Measurements from ENCODE around the gene FOXB2. TPM values are rescaled to one million over a fixed set of nuclear protein-coding genes. Genes with fewer than 3 reads are reported as not detected.

The FOXB2 gene
- total RNA-seq, 5 donors from 2014 or later (not counting 1 experiment from before 2014, with no cell fraction given): not detected

DNA sequence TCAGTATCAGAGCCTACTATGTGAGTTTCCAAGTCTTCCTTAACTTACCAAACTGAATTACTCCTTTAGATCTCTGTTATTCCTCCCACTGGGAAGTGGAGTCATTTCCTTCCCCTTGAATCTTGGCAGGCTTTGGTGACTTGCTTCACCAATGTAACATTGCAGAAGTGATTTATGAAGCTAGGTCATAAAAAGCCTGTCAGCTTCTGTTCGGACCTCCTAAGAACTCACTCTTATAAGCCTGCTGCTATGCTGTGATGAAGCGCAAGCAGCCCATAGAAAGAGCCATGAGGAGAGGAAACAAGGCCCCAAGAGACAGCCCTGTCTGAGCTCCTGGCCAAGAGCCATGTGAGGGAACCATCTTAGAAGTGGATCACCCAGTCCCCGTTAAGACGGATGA lies 14.2 kb upstream of the FOXB2 start:
- no peak overlapping the region for H3K27ac Mint-ChIP-seq
- Histone ChIP-seq H3K9me3 (no peaks in the 10 kb centered on the region), H3K36me3 (ENCODE audit: control insufficient read depth in 2 of 2, extremely low read depth in 1 of 2, insufficient read depth in 1 of 2, low read length in 1 of 2) (no peaks in the 10 kb centered on the region), H3K4me3 (ENCODE audit: control insufficient read depth in 1 of 2, extremely low read depth in 1 of 2, low read length in 1 of 2) (no peak overlapping the region), H3K27ac (ENCODE audit: low read length) (no peak overlapping the region), H3K4me1 (ENCODE audit: control insufficient read depth in 1 of 2, extremely low read depth in 1 of 2, insufficient read depth in 2 of 2, low read length in 2 of 2) (no peaks in the 10 kb centered on the region), H3K27me3 (replicated peaks in 1 of 2; ENCODE audit: control insufficient read depth in 2 of 2, extremely low read depth in 1 of 2, insufficient read depth in 2 of 2, low read length in 1 of 2) (peaks cover 5 to 9% of the 10 kb centered on the region in 2 experiments)
- peaks cover 50 to 59% of the 10 kb centered on the region in 2 donors for H3K27me3 Mint-ChIP-seq
- DNase-seq (no peak), ATAC-seq (replicated peaks in 1 of 4) (no peak)
- H3K9me3 Mint-ChIP-seq: no peaks in the 10 kb centered on the region
- H3K4me3 Mint-ChIP-seq: no peak overlapping the region
- ChIA-PET POLR2A (no interaction called here), CTCF (no interaction called here)
- 56% methylated on average over 2 of the region's 4 CpGs for WGBS (ENCODE audit: insufficient coverage)
- H3K4me1 Mint-ChIP-seq: no peaks in the 10 kb centered on the region
- H3K36me3 Mint-ChIP-seq: no peaks in the 10 kb centered on the region

GRCh38 chr9:77010527-77010926 lies 8.9 kb upstream of the FOXB2 start:
- no peak for ATAC-seq (replicated peaks in 1 of 4)
- ChIA-PET POLR2A (no interaction called here), CTCF (interaction anchor here in 1 of 2 donors (0.9 kb wide), 1 partner anchor 28 kb away, joined by 3 read pairs; no protein-coding TSS in a partner anchor)
- DNase-seq: no peak
- Mint-ChIP-seq H3K36me3 (no peaks in the 10 kb centered on the region), H3K27me3 (peaks cover 49 to 62% of the 10 kb centered on the region in 2 donors), H3K4me1 (peaks cover 4 to 11% (median 6%) of the 10 kb centered on the region in 3 donors), H3K27ac (no peak overlapping the region), H3K4me3 (no peak overlapping the region), H3K9me3 (no peaks in the 10 kb centered on the region)
- H3K4me1 ChIP-seq (ENCODE audit: control insufficient read depth in 1 of 2, extremely low read depth in 1 of 2, insufficient read depth in 2 of 2, low read length in 2 of 2): peaks cover 0 to 12% of the 10 kb centered on the region in 2 experiments
- H3K27ac ChIP-seq (ENCODE audit: low read length): no peak overlapping the region
- H3K27me3 ChIP-seq (replicated peaks in 1 of 2; ENCODE audit: control insufficient read depth in 2 of 2, extremely low read depth in 1 of 2, insufficient read depth in 2 of 2, low read length in 1 of 2): peaks cover 28 to 33% of the 10 kb centered on the region in 2 experiments
- no peaks in the 10 kb centered on the region for H3K9me3 ChIP-seq
- WGBS (ENCODE audit: insufficient coverage): no CpG with 5 or more reads among the region's 5 CpGs
- H3K4me3 ChIP-seq (ENCODE audit: control insufficient read depth in 1 of 2, extremely low read depth in 1 of 2, low read length in 1 of 2): no peak overlapping the region
- no peaks in the 10 kb centered on the region for H3K36me3 ChIP-seq (ENCODE audit: control insufficient read depth in 2 of 2, extremely low read depth in 1 of 2, insufficient read depth in 1 of 2, low read length in 1 of 2)

- no peaks in the 10 kb centered on the region for H3K9me3 Mint-ChIP-seq
- peaks cover 31 to 50% of the 10 kb centered on the region in 2 experiments for H3K27me3 ChIP-seq (replicated peaks in 1 of 2; ENCODE audit: control insufficient read depth in 2 of 2, extremely low read depth in 1 of 2, insufficient read depth in 2 of 2, low read length in 1 of 2)
- H3K9me3 ChIP-seq: no peaks in the 10 kb centered on the region
- H3K27ac Mint-ChIP-seq: no peak overlapping the region
- DNase-seq (peak in 33 of 35 experiments; percentile 8 to 67 (median 39)), ATAC-seq (replicated peaks in 1 of 4) (peak in 3 of 4 experiments; percentile 64 to 68 (median 66))
- no peaks in the 10 kb centered on the region for H3K36me3 ChIP-seq (ENCODE audit: control insufficient read depth in 2 of 2, extremely low read depth in 1 of 2, insufficient read depth in 1 of 2, low read length in 1 of 2)
- WGBS (ENCODE audit: insufficient coverage): 5% methylated on average over 35 of the region's 42 CpGs
- H3K4me3 ChIP-seq (ENCODE audit: control insufficient read depth in 1 of 2, extremely low read depth in 1 of 2, low read length in 1 of 2): peak overlapping the region in 1 of 2 donors; percentile 29
- H3K4me1 Mint-ChIP-seq: peaks cover 6 to 15% (median 8%) of the 10 kb centered on the region in 3 donors
- CTCF ChIA-PET: no interaction called here
- POLR2A ChIA-PET: no interaction called here
- peak overlapping the region in 2 of 3 donors; percentile 11 to 66 for H3K4me3 Mint-ChIP-seq
- no peak overlapping the region for H3K27ac ChIP-seq (ENCODE audit: low read length)
- peaks cover 0 to 12% of the 10 kb centered on the region in 2 experiments for H3K4me1 ChIP-seq (ENCODE audit: control insufficient read depth in 1 of 2, extremely low read depth in 1 of 2, insufficient read depth in 2 of 2, low read length in 2 of 2)
- H3K27me3 Mint-ChIP-seq: peaks cover 56 to 77% of the 10 kb centered on the region in 2 donors
- H3K36me3 Mint-ChIP-seq: no peaks in the 10 kb centered on the region
These were observed 7.3 kb upstream of the FOXB2 start for GRCh38 chr9:77011973-77012821.

- H3K27me3 ChIP-seq (replicated peaks in 1 of 2; ENCODE audit: control insufficient read depth in 2 of 2, extremely low read depth in 1 of 2, insufficient read depth in 2 of 2, low read length in 1 of 2): peaks cover 35 to 58% of the 10 kb centered on the region in 2 experiments
- ATAC-seq (replicated peaks in 1 of 4): no peak
- H3K27me3 Mint-ChIP-seq: peaks cover 59 to 79% of the 10 kb centered on the region in 2 donors
- peaks cover 0 to 12% of the 10 kb centered on the region in 2 experiments for H3K4me1 ChIP-seq (ENCODE audit: control insufficient read depth in 1 of 2, extremely low read depth in 1 of 2, insufficient read depth in 2 of 2, low read length in 2 of 2)
- peaks cover 13 to 23% (median 15%) of the 10 kb centered on the region in 3 donors for H3K4me1 Mint-ChIP-seq
- no peaks in the 10 kb centered on the region for H3K36me3 Mint-ChIP-seq
- no peak overlapping the region for H3K27ac ChIP-seq (ENCODE audit: low read length)
- H3K4me3 ChIP-seq (ENCODE audit: control insufficient read depth in 1 of 2, extremely low read depth in 1 of 2, low read length in 1 of 2): no peak overlapping the region
- H3K4me3 Mint-ChIP-seq: no peak overlapping the region
- ChIA-PET POLR2A (no interaction called here), CTCF (no interaction called here)
- H3K36me3 ChIP-seq (ENCODE audit: control insufficient read depth in 2 of 2, extremely low read depth in 1 of 2, insufficient read depth in 1 of 2, low read length in 1 of 2): no peaks in the 10 kb centered on the region
- no peak overlapping the region for H3K27ac Mint-ChIP-seq
- no peaks in the 10 kb centered on the region for H3K9me3 Mint-ChIP-seq
- 16% methylated on average over 8 of the region's 21 CpGs for WGBS (ENCODE audit: insufficient coverage)
- no peak for DNase-seq
- H3K9me3 ChIP-seq: no peaks in the 10 kb centered on the region
These were observed 6.1 kb upstream of the FOXB2 start for GRCh38 chr9:77013206-77013931.

- no peaks in the 10 kb centered on the region for H3K36me3 ChIP-seq (ENCODE audit: control insufficient read depth in 2 of 2, extremely low read depth in 1 of 2, insufficient read depth in 1 of 2, low read length in 1 of 2)
- Mint-ChIP-seq H3K27me3 (peaks cover 60 to 79% of the 10 kb centered on the region in 2 donors), H3K36me3 (no peaks in the 10 kb centered on the region), H3K4me1 (peaks cover 15 to 26% (median 16%) of the 10 kb centered on the region in 3 donors), H3K4me3 (no peak overlapping the region), H3K9me3 (no peaks in the 10 kb centered on the region), H3K27ac (no peak overlapping the region)
- ChIA-PET CTCF (no interaction called here), POLR2A (no interaction called here)
- H3K9me3 ChIP-seq: no peaks in the 10 kb centered on the region
- peaks cover 35 to 62% of the 10 kb centered on the region in 2 experiments for H3K27me3 ChIP-seq (replicated peaks in 1 of 2; ENCODE audit: control insufficient read depth in 2 of 2, extremely low read depth in 1 of 2, insufficient read depth in 2 of 2, low read length in 1 of 2)
- DNase-seq (no peak), ATAC-seq (replicated peaks in 1 of 4) (no peak)
- 11% methylated on average over 32 of the region's 46 CpGs for WGBS (ENCODE audit: insufficient coverage)
- H3K4me3 ChIP-seq (ENCODE audit: control insufficient read depth in 1 of 2, extremely low read depth in 1 of 2, low read length in 1 of 2): no peak overlapping the region
- no peak overlapping the region for H3K27ac ChIP-seq (ENCODE audit: low read length)
- peaks cover 0 to 12% of the 10 kb centered on the region in 2 experiments for H3K4me1 ChIP-seq (ENCODE audit: control insufficient read depth in 1 of 2, extremely low read depth in 1 of 2, insufficient read depth in 2 of 2, low read length in 2 of 2)
These were observed 5.4 kb upstream of the FOXB2 start for GRCh38 chr9:77013932-77014596.

DNA sequence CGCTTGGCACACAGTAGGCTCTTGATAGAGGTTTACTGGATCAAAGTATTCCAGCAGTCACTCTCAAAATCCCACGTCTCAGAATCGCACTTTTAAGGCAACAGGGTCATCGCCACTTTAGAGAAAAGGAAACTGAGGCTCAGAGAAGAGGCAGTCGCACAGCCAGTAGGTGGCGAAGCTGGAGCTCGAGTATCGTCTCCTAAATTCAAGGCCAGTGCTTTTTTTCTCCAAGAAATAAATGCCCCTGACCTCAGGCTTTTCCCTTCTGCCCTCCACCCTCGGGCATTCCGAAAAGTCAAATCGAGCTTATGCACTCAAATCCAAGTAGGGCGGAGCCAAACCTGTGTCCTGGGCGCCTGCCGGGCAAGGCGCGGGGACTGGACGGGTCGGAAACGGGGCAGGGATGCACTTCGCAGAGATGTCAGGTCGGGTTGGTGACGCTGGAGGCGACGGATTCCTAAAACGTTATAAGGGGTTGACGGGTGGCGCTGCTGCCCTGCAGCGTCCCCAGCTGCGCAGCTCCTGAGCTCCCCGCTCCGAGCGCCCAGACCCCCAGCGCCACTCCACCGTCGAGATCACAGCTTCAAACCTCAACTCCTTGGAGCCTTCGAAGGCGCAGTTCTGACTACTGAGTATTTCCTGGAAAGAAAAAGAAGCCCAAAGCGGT lies 4.7 kb upstream of the FOXB2 start:
- H3K27ac Mint-ChIP-seq: no peak overlapping the region
- peaks cover 35 to 69% of the 10 kb centered on the region in 2 experiments for H3K27me3 ChIP-seq (replicated peaks in 1 of 2; ENCODE audit: control insufficient read depth in 2 of 2, extremely low read depth in 1 of 2, insufficient read depth in 2 of 2, low read length in 1 of 2)

More for the DNA sequence above, 4.7 kb upstream of the FOXB2 start:
- H3K36me3 Mint-ChIP-seq: no peaks in the 10 kb centered on the region
- ATAC-seq (replicated peaks in 1 of 4): no peak
- peaks cover 59 to 83% of the 10 kb centered on the region in 2 donors for H3K27me3 Mint-ChIP-seq
- H3K4me1 Mint-ChIP-seq: peaks cover 18 to 33% (median 22%) of the 10 kb centered on the region in 3 donors
- Histone ChIP-seq H3K27ac (ENCODE audit: low read length) (no peak overlapping the region), H3K9me3 (no peaks in the 10 kb centered on the region), H3K36me3 (ENCODE audit: control insufficient read depth in 2 of 2, extremely low read depth in 1 of 2, insufficient read depth in 1 of 2, low read length in 1 of 2) (no peaks in the 10 kb centered on the region), H3K4me1 (ENCODE audit: control insufficient read depth in 1 of 2, extremely low read depth in 1 of 2, insufficient read depth in 2 of 2, low read length in 2 of 2) (peaks cover 0 to 18% of the 10 kb centered on the region in 2 experiments), H3K4me3 (ENCODE audit: control insufficient read depth in 1 of 2, extremely low read depth in 1 of 2, low read length in 1 of 2) (no peak overlapping the region)
- ChIA-PET POLR2A (no interaction called here), CTCF (no interaction called here)
- H3K4me3 Mint-ChIP-seq: no peak overlapping the region
- no peak for DNase-seq
- 15% methylated on average over 33 of the region's 38 CpGs for WGBS (ENCODE audit: insufficient coverage)
- no peaks in the 10 kb centered on the region for H3K9me3 Mint-ChIP-seq
